AG09309 (cell line): ENCODE measurements around the gene ABCA12.

Source experiments
- DNase-seq: peaks from one replicate; pipeline ENCODE4 v3.0.0-alpha.2; 2010; ENCODE audit warnings: low read depth
- H3K4me3 ChIP-seq: 2 replicates; pipeline ENCODE4 v1.5.1; 2011; ENCODE audit warnings: mild to moderate bottlenecking, low read depth, low read length, moderate library complexity; ENCODE audit not compliant: control insufficient read depth
- CTCF ChIP-seq: IDR thresholded peaks from 2 replicates; pipeline ENCODE4 v1.5.1; 2011; ENCODE audit warnings: mild to moderate bottlenecking, low read depth, low read length, inconsistent platforms; ENCODE audit not compliant: insufficient read depth, control insufficient read depth; ENCODE audit errors: missing control alignments

The ABCA12 gene

GRCh38 chr2:215020283-215020682, 118.1 kb downstream of the ABCA12 start:
- TF ChIP-seq CTCF: no peak
- no peak for DNase-seq
- H3K4me3 ChIP-seq: no peak overlapping the region

- DNase-seq: no peak
- H3K4me3 ChIP-seq: no peak overlapping the region
- no peak for TF ChIP-seq CTCF
These were observed 118.8 kb downstream of the ABCA12 start for GRCh38 chr2:215019521-215020145.

GRCh38 chr2:215019085-215019484, 119.3 kb downstream of the ABCA12 start:
- no peak for TF ChIP-seq CTCF
- H3K4me3 ChIP-seq: no peak overlapping the region
- no peak for DNase-seq

- H3K4me3 ChIP-seq: no peak overlapping the region
- TF ChIP-seq CTCF: no peak
- DNase-seq: no peak
These were observed 123.0 kb downstream of the ABCA12 start for GRCh38 chr2:215015421-215015820.

- no peak for TF ChIP-seq CTCF
These were observed 128.0 kb downstream of the ABCA12 start for GRCh38 chr2:215010390-215010789.

GRCh38 chr2:215003001-215003400, 135.4 kb downstream of the ABCA12 start:
- no peak for DNase-seq
- H3K4me3 ChIP-seq: no peak overlapping the region
- TF ChIP-seq CTCF: no peak

More at GRCh38 chr2:215010390-215010789, 128.0 kb downstream of the ABCA12 start:
- no peak for DNase-seq
- no peak overlapping the region for H3K4me3 ChIP-seq
